ENCODE measurements around the gene CACNA1S. TPM values are rescaled to one million over a fixed set of nuclear protein-coding genes. Genes with fewer than 3 reads are reported as not detected.

The CACNA1S gene
- polyA plus RNA-seq, 1 experiment, result not detected

DNA sequence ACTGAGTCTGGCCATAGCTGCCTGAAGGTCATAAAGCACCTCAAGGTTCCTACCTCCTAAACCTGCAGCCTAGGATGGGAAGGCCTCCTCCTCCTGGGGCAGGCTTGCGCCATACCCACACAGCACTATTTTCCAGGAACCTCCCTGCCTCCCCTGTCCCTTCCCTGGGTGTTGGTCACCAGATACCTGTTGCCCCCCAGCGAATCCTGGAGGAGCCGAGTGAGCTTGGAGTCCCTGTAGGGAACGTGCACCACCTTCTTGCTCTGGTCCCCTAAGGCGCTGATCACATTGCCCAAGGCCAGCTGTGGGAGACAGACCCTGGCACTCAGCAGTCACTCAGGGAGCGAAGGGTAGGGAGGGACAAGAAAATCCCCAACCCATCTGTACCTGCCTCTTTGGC, 108.1 kb downstream of the CACNA1S start:
- CTCF ChIA-PET, result no interaction called here
- Histone ChIP-seq H3K27me3 (ENCODE audit: control insufficient read depth, insufficient read depth, low read length) (no peaks in the 10 kb centered on the region), H3K27ac (ENCODE audit: low read depth, low read length) (no peak overlapping the region), H3K4me3 (ENCODE audit: low read depth, low read length) (no peak overlapping the region), H3K9me3 (ENCODE audit: control insufficient read depth, insufficient read depth, low read length) (no peaks in the 10 kb centered on the region; the same call in 1 of the 2 replicates)
- TF ChIP-seq CTCF (IDR thresholded peaks at IDR 0.05; ENCODE audit: low read depth, low read length), result no peak
- DNase-seq (ENCODE audit: low read depth, low spot score), result no peak
- POLR2A ChIA-PET, result no interaction called here

DNA sequence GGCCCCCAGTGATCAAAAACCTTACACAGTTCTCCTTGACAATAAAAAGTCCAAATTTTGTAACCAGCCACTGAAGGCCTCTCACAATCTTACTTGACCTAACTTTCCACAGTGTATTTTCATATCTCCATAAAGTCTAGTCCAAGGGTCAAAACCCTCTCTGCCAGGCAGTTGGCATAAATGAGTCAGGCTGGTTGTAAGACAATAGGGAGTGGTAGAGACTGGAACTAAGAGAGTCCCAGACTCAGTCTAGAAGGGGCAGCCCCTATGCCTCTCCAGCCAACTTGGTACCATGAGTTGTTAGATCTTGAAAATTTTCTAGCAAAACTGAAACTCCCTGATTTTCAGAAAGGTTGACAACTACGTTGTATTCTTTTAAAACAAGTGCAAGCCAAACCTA, 109.7 kb downstream of the CACNA1S start:
- CTCF ChIA-PET, result interaction anchor here (0.8 kb wide), 1 partner anchor 31 kb away, joined by 4 read pairs; no protein-coding TSS in a partner anchor
- H3K27ac ChIP-seq (ENCODE audit: low read depth, low read length), result no peak overlapping the region

GRCh38 chr1:201001962-201002361, 110.3 kb downstream of the CACNA1S start:
- no peak for DNase-seq (ENCODE audit: low read depth, low spot score)
- ChIA-PET POLR2A (no interaction called here), CTCF (interaction anchor here (0.8 kb wide), 1 partner anchor 30 kb away, joined by 4 read pairs; no protein-coding TSS in a partner anchor)
- H3K9me3 ChIP-seq (ENCODE audit: control insufficient read depth, insufficient read depth, low read length), result no peaks in the 10 kb centered on the region; the same call in 1 of the 2 replicates
- no peak for TF ChIP-seq CTCF (IDR thresholded peaks at IDR 0.05; ENCODE audit: low read depth, low read length)
- H3K4me3 ChIP-seq (ENCODE audit: low read depth, low read length), result no peak overlapping the region
- H3K27ac ChIP-seq (ENCODE audit: low read depth, low read length), result no peak overlapping the region
- no peaks in the 10 kb centered on the region for H3K27me3 ChIP-seq (ENCODE audit: control insufficient read depth, insufficient read depth, low read length)

More for the DNA sequence above, 109.7 kb downstream of the CACNA1S start:
- no peak for DNase-seq (ENCODE audit: low read depth, low spot score)
- H3K9me3 ChIP-seq (ENCODE audit: control insufficient read depth, insufficient read depth, low read length), result no peaks in the 10 kb centered on the region; the same call in 1 of the 2 replicates
- H3K4me3 ChIP-seq (ENCODE audit: low read depth, low read length), result no peak overlapping the region
- POLR2A ChIA-PET, result no interaction called here
- no peak for TF ChIP-seq CTCF (IDR thresholded peaks at IDR 0.05; ENCODE audit: low read depth, low read length)
- H3K27me3 ChIP-seq (ENCODE audit: control insufficient read depth, insufficient read depth, low read length), result no peaks in the 10 kb centered on the region

DNA sequence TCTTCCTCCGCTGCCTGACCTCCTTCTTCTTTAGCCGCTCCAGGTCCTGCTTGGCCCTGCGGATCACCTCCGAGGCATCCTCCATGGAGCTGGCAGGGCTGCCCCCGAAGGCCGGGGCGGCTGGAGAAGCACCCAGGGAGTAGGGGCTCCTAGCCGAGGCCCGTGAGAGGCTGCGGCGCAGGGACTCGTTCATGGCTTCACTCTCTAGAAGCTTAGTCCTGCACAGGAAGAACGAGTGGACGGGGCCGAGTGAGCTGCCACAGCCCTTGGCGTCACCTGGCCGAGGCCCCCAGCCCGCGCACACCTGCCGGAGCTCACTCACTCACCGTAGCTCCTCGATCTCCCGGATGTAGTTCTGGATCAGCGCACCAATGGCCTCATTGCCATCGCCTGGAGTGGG, 111.8 kb downstream of the CACNA1S start:
- Histone ChIP-seq H3K9me3 (ENCODE audit: control insufficient read depth, insufficient read depth, low read length) (no peaks in the 10 kb centered on the region; the same call in 1 of the 2 replicates), H3K27ac (ENCODE audit: low read depth, low read length) (no peak overlapping the region), H3K4me3 (ENCODE audit: low read depth, low read length) (no peak overlapping the region), H3K27me3 (ENCODE audit: control insufficient read depth, insufficient read depth, low read length) (no peaks in the 10 kb centered on the region)
- DNase-seq (ENCODE audit: low read depth, low spot score), result no peak
- POLR2A ChIA-PET, result no interaction called here
- CTCF ChIA-PET, result interaction anchor here (1.4 kb wide), 1 partner anchor 28 kb away, joined by 6 read pairs; no protein-coding TSS in a partner anchor
- no peak for TF ChIP-seq CTCF (IDR thresholded peaks at IDR 0.05; ENCODE audit: low read depth, low read length)

DNA sequence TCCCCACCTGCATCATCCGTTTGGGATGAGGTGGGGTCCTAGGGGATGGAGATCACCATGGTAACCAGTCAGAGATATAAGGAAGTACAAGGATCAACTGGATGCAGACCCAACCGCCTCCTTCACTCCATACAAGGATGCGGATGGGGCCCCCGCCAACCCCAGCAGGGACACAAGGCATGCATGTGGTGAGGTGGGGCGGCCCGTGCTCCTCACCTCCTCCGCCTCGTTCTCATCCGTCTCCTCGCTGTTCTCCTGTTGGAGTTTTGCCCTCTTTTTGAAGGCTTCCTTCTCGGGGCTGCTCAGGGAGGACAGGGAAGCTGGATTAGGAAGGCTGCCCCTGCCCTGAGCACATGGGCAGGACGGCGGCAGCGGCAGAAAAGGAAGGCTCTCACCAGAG, 112.6 kb downstream of the CACNA1S start:
- TF ChIP-seq CTCF (IDR thresholded peaks at IDR 0.05; ENCODE audit: low read depth, low read length), result no peak
- Histone ChIP-seq H3K9me3 (ENCODE audit: control insufficient read depth, insufficient read depth, low read length) (no peaks in the 10 kb centered on the region; the same call in 1 of the 2 replicates), H3K27ac (ENCODE audit: low read depth, low read length) (no peak overlapping the region), H3K4me3 (ENCODE audit: low read depth, low read length) (no peak overlapping the region), H3K27me3 (ENCODE audit: control insufficient read depth, insufficient read depth, low read length) (no peaks in the 10 kb centered on the region)
- ChIA-PET POLR2A (no interaction called here), CTCF (interaction anchor here (1.4 to 1.5 kb wide), 2 partner anchors 28 kb away, joined by 3 to 6 read pairs; no protein-coding TSS in a partner anchor)
- no peak for DNase-seq (ENCODE audit: low read depth, low spot score)

All from AG04450 (cell line).